D721Med (cell line): ENCODE data around the gene ONECUT3.
"Not testable (repeated sequence)": the region's sequence is repeated elsewhere in the genome, so short reads cannot be mapped to it uniquely, and the experiment has no call there.

ENCODE experiments used
- DNase-seq: peaks from one replicate; pipeline ENCODE4 v3.0.0; 2011; ENCODE audit warnings: low spot score; ENCODE audit not compliant: insufficient read length
- FAIRE-seq: peaks from 2 replicates; lab custom pipeline; 2011; peaks lifted over from hg19 to GRCh38; lab: Jason Lieb, UNC
- TF ChIP-seq, protein P1 (sequence below): IDR thresholded peaks from 2 replicates; pipeline ENCODE4 v1.5.1; 2012; ENCODE audit warnings: mild to moderate bottlenecking, control low read depth; ENCODE audit not compliant: insufficient read depth; ENCODE audit errors: missing control alignments

Gene ONECUT3

DNA sequence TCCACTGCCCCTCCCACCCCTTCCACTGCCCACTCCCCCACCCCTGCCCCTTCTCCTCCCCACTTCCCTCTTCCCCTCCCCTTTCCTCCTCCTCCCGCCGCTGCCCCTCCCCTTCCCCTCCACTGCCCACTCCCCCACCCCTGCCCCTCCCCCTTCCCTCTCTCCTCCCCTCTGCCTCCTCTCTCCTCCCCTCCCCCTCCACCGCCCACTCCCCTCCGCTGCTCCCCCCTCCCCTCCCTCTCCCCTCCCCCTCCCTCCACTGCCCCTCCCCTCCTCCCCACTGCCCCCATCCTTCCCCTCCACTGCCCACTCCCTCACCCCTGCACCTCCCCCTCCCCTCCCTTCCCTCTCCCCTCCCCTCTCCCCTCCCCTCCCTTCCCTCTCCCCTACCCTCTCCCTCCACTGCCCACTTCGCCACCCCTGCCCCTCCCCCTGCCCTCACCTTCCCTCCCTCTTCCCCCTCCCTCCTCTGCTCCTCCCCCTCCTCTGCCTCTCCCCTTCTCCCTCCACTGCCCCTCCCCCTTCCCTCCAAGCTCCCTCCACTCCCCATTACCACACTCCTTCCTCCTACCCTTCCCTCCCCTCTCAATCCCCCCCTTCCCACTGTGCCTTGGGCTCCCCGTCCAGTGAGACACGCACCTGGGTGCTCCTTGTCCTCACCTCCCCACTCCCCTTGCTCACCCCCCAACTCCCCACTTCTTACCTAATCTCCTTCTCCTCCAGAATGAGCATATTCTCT lies 36.9 kb downstream of the ONECUT3 start:
- DNase-seq, result no peak
- FAIRE-seq, result no peak
- TF ChIP-seq, protein P1, sequence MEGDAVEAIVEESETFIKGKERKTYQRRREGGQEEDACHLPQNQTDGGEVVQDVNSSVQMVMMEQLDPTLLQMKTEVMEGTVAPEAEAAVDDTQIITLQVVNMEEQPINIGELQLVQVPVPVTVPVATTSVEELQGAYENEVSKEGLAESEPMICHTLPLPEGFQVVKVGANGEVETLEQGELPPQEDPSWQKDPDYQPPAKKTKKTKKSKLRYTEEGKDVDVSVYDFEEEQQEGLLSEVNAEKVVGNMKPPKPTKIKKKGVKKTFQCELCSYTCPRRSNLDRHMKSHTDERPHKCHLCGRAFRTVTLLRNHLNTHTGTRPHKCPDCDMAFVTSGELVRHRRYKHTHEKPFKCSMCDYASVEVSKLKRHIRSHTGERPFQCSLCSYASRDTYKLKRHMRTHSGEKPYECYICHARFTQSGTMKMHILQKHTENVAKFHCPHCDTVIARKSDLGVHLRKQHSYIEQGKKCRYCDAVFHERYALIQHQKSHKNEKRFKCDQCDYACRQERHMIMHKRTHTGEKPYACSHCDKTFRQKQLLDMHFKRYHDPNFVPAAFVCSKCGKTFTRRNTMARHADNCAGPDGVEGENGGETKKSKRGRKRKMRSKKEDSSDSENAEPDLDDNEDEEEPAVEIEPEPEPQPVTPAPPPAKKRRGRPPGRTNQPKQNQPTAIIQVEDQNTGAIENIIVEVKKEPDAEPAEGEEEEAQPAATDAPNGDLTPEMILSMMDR, result no peak

DNA sequence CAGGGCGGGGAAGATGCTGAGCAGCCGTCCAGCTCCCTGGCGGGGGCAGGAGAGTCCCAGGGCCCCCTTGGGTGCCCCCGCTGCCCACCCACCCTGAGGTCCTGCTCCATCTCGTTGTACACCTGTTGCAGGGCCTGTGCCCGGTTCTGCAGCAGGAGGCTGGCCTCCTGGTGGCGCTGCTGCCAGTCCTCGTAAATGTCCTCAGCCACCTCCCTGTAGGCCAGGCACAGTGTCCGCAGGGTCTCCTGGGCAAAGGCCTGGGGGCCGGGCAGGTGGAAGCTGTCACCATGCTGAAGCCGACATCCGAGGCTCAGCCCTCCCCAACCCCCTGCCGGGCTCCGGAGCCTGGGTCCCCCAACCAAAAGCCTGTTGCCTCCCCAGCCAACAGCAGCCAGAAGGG lies 38.6 kb downstream of the ONECUT3 start:
- TF ChIP-seq, protein P1, result no peak
- no peak for FAIRE-seq
- DNase-seq, result no peak

DNA sequence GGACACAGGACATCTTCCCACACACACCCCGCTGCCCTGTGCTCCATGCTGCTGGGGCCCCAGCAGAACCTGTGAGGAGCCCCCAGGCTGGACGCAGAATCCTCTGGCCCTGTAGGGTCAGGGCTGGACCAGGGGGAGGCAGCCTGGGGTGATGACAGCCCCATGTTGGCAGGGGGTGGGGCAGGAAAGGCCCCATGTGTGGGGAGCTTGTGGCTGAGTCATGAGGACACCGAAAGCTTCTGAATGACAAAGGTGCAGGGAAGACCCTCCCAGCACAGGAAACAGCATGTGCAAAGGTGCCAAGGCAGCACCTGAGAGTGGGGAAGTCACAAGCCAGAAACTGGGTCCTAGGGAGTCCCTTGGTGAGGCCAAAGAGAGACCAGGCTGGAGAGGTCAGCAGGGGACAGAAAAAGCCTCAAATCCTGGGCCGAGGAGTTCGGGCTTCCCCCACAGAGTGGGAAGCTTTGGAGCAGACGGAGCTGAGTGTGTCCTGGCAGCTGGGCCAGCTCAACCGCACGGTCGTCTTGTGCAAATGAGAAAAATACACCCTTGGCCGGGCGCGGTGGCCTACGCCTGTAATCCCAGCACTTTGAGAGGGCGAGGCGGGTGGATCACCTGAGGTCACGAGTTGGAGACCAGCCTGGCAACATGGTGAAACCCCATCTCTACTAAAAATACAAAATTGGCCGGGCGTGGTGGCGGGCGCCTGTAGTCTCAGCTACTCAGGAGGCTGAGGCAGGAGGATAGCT lies 41.3 kb downstream of the ONECUT3 start:
- no peak for FAIRE-seq
- TF ChIP-seq, protein P1, result no peak
- no peak for DNase-seq

DNA sequence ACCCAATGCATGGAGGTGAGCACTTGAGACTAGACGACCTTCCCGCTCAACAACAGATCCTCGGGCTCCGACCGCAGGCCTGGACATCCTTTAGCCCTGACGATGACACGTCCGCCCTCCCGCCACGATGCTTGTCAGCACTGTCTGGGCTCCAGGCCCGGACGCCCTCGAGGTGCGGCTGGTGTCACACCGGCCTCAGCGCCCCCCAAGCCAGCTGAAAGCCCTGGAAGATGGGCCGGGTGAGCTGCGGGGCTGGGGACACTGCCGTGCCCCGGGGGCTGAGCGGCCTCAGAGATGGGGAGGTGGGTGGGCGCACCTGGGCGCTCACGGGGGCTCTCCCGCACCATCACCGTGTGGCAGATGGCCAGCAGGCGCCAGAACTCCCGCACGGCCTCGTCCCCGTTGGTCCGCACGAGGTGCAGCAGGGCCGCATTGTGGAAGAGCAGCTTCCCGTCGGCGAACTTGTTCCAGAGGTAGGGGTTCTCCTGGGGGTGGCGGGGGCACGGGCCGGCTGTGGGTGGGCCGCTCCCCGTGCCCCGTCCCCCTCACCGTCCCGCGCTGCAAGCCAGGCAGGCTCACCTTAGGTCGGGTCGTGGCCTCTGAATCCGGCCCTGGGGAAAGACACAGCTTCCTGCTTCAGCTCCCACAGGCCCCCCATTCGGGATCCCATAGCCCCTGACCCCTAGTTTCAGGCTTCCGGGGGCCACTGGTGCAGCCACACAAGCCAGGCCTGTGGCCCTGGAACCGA lies 43.3 kb downstream of the ONECUT3 start:
- TF ChIP-seq, protein P1, result no peak
- FAIRE-seq, result no peak
- DNase-seq, result no peak

DNA sequence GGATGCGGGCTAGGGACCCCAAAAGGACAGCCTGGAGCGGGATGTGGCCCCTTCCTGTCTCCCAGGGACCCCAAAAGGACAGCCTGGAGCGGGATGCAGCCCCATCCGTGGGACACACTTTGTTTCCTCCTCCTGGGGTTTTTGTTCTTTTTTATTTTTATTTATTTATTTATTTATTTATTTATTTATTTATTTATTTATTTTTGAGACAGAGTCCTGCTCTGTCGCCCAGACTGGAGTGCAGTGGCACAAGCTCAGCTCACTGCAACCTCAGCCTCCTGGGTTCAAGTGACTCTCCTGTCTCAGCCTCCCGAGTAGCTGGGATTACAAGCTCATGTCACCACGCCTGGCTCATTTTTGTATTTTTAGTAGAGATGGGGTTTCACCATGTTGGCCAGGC lies 44.0 kb downstream of the ONECUT3 start:
- not testable (repeated sequence) for DNase-seq, FAIRE-seq

DNA sequence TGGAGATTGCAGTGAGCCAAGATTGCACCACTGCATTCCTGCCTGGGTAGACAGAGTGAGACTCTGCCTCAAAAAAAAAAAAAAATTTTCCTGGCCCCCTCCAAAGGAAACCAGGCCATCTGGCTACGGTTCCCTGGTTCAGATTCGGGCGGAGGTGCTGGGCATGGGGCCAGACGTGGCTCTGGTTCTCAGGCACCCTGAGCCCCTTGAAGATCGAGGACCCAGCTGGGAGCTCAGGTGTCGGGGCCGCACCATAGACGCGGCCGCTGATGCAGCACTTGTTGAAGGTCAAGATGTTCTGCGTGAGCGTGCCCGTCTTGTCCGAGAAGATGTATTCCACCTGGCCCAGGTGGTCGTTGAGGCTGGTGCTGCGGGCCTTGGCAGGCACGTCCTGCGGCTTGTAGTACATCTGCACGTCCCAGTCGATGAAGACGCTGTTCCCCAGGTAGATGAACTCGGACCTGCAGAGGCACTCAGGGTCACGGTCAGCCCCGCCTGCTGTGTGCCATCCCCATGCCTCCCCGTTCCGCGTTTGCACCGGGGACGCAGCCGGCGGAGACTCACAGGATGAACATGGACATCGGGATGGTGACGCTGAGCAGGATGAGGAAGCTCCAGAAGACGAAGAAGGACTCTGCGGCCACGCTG lies 46.5 kb downstream of the ONECUT3 start:
- no peak for DNase-seq
- FAIRE-seq, result no peak
- TF ChIP-seq, protein P1, result no peak

DNA sequence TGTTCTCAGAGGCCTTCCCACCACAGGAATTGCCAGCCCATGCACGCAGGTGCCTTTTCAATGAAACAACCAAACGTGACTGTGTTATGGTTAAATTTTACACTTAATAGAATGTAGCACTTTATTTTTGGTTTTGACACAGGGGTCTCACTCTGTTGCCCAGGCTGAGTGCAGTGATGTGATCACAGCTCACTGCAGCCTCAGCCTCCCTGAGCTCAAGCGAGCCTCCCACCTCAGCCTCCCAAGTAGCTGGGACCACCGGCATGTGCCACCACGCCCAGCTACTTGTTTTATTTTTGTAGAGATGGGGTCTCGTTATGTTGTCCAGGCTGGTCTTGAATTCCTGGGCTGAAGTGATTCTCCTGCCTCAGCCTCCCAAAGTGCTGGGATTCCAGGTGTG lies 51.6 kb downstream of the ONECUT3 start:
- TF ChIP-seq, protein P1, result no peak
- DNase-seq, result no peak
- FAIRE-seq, result no peak
